ENCODE measurements around the gene ZNF644. TPM values are rescaled to one million over a fixed set of nuclear protein-coding genes. Genes with fewer than 3 reads are reported as not detected.
A peak's percentile ranks its signal among the peaks of the same experiment; 100 is the strongest.
"Not testable (repeated sequence)": the region's sequence is repeated elsewhere in the genome, so short reads cannot be mapped to it uniquely, and the experiment has no call there.

Gene ZNF644
- total RNA-seq (139 TPM), polyA plus RNA-seq (10 to 100 TPM; 46.9 to 55.6 (median 51.2) TPM)

DNA sequence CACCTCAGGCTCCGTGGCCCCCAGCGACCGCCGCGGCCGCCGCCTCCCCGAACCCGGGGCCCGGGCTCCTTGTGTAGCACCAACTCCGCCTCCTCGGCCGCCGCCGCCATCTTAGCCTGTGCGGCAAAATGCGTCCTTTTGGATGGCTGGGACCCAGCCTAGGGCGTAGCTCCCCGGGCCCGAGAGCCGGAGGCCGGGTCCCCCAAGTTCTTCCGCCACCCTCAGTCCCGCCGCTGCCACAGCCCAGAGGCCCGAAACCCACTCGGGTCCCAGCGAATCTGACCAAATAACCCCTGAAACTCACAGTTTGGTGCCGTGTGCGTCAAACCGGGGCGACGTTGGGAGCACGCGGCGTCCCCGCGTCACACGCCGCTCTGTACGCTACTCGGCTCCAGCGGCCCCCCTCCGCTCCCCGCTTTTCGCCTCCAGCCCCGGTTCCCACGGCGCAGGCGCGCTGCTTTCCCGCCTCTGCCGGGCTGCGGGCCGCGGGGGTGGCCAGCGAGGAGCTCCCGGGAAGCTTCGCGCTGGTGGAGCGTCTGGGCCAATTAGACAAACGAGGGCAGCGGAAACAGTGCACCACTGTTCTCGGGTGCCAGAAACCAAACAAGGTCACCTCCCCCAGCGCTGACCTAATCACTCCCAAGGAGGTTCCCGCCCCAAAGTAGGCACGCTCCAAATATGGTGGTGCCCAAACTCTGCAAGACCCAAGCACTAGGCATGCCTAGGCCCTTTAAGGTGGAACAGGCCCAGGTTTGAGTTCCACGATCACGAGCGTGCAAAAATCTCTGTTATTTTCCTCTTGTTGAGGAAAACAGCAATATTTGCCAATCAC is at the start of gene ZNF644:
ZNF644 (minus strand) TSS at position 350 of the 832 bp plus-strand sequence. CDS start 39,682 bp downstream, outside the sequence.
- ATAC-seq (ENCODE audit: low read depth in 2 of 2) (peak; percentile 89 to 90), DNase-seq (peak; percentile 85 to 95 (median 91))
- Mint-ChIP-seq H3K27ac (peak within 1 kb of the TSS; percentile 91 to 99 (median 96)), H3K9me3 (no peaks in the 10 kb centered on the region), H3K4me1 (peaks cover 33 to 74% (median 44%) of the 10 kb centered on the region in 4 donors), H3K27me3 (no peaks in the 10 kb centered on the region), H3K36me3 (peaks cover 5% of the 10 kb centered on the region), H3K4me3 (peak within 1 kb of the TSS; percentile 88 to 99 (median 96))
- H3K27me3 ChIP-seq (ENCODE audit: control insufficient read depth, insufficient read depth, low read length) = no peaks in the 10 kb centered on the region
- H3K27ac ChIP-seq (ENCODE audit: insufficient read depth, low read length, poor library complexity, severe bottlenecking) = peak within 1 kb of the TSS; percentile 99
- peak within 1 kb of the TSS; percentile 92 for H3K4me3 ChIP-seq (ENCODE audit: low read depth, low read length)
- no peaks in the 10 kb centered on the region for H3K36me3 ChIP-seq (ENCODE audit: control insufficient read depth, insufficient read depth, low read length)
- peaks cover 53% of the 10 kb centered on the region for H3K4me1 ChIP-seq (ENCODE audit: control insufficient read depth, insufficient read depth, low read length, poor library complexity, severe bottlenecking)
- H3K9me3 ChIP-seq (ENCODE audit: control insufficient read depth in 2 of 2, low read length in 2 of 2) = no peaks in the 10 kb centered on the region

DNA sequence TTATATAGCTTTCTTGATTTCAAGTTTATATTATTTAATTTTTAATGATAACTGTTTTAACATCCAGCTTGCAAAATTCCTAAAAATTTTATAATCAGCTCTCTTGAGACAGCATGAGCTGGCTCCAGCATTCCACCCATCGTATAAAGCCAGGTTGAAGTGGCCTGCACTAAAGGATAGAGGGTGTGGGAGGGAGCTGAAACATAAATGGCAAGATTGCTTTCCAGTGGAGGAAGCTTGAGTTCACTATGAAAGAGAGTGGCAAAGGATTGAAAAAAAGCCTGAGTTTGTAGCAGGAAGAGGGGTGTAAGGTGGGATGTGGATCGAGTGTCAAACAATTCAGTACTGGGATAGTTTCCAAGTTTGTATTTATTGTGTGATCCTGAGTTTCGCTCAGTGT is 48.5 kb upstream of the ZNF644 start:
- H3K36me3 Mint-ChIP-seq = no peaks in the 10 kb centered on the region
- ATAC-seq (ENCODE audit: low read depth in 2 of 2) = no peak
- no peak for DNase-seq

DNA sequence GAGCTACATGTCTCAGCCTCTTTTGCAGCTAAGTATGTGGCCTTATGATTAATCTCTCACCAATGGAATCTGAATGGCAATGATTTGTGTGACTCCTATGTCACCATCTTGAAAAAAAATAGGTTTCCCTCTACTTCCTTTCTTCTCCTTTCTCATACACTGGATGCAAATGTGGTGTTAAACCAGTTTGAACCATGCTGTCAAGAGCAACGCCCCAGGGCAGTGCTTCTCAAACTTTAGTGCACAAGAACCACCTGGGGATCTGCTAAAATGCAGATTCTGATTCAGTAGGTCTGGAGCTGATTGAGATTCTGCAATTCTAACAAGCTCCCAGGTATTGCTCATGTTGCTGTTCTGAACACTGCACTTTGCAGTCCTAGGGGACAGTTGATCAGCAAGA is 44.7 kb upstream of the ZNF644 start:
- no peak overlapping the region for H3K4me3 ChIP-seq (ENCODE audit: low read depth, low read length)
- H3K9me3 ChIP-seq (ENCODE audit: control insufficient read depth in 2 of 2, low read length in 2 of 2) = no peaks in the 10 kb centered on the region
- H3K4me1 ChIP-seq (ENCODE audit: control insufficient read depth, insufficient read depth, low read length, poor library complexity, severe bottlenecking) = no peaks in the 10 kb centered on the region
- Mint-ChIP-seq H3K27me3 (peaks cover 4% of the 10 kb centered on the region), H3K36me3 (no peaks in the 10 kb centered on the region), H3K4me1 (peaks cover 0 to 7% (median 0%) of the 10 kb centered on the region in 4 donors), H3K4me3 (no peak overlapping the region), H3K27ac (no peak overlapping the region), H3K9me3 (peaks cover 0 to 2% (median 0%) of the 10 kb centered on the region in 7 donors)
- no peak overlapping the region for H3K27ac ChIP-seq (ENCODE audit: insufficient read depth, low read length, poor library complexity, severe bottlenecking)
- ATAC-seq (ENCODE audit: low read depth in 2 of 2) (no peak), DNase-seq (no peak)
- peaks cover 5% of the 10 kb centered on the region for H3K27me3 ChIP-seq (ENCODE audit: control insufficient read depth, insufficient read depth, low read length)
- H3K36me3 ChIP-seq (ENCODE audit: control insufficient read depth, insufficient read depth, low read length) = no peaks in the 10 kb centered on the region

More for the DNA sequence above, 48.5 kb upstream of the ZNF644 start:
- H3K4me3 Mint-ChIP-seq = no peak overlapping the region
- Histone ChIP-seq H3K9me3 (ENCODE audit: control insufficient read depth in 2 of 2, low read length in 2 of 2) (no peaks in the 10 kb centered on the region), H3K4me1 (ENCODE audit: control insufficient read depth, insufficient read depth, low read length, poor library complexity, severe bottlenecking) (no peaks in the 10 kb centered on the region), H3K36me3 (ENCODE audit: control insufficient read depth, insufficient read depth, low read length) (no peaks in the 10 kb centered on the region), H3K27ac (ENCODE audit: insufficient read depth, low read length, poor library complexity, severe bottlenecking) (no peak overlapping the region), H3K4me3 (ENCODE audit: low read depth, low read length) (no peak overlapping the region), H3K27me3 (ENCODE audit: control insufficient read depth, insufficient read depth, low read length) (peaks cover 4% of the 10 kb centered on the region)
- no peak overlapping the region for H3K27ac Mint-ChIP-seq
- peaks cover 9% of the 10 kb centered on the region for H3K27me3 Mint-ChIP-seq
- peaks cover 0 to 7% (median 0%) of the 10 kb centered on the region in 4 donors for H3K4me1 Mint-ChIP-seq
- H3K9me3 Mint-ChIP-seq = peaks cover 0 to 4% (median 0%) of the 10 kb centered on the region in 7 donors

DNA sequence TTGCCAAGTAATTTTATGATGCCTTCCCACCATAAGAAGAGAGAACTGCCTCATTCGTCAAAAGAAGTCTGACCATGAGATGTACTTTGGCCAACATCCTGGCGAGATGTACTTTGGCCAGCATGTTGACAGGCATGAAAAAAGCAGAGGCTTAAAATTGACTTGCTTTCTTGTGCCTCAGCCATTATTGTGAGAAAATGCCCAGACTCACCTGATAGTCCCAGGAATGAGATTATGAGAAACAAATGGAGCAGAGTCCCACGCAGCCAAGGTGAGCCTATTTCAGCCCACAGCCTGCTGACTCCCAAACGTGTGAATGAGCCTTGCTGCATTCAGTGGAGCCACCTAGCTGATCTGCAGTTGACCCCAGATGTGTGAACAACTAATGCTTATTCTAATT is 43.5 kb upstream of the ZNF644 start:
- DNase-seq (no peak), ATAC-seq (ENCODE audit: low read depth in 2 of 2) (no peak)
- Histone ChIP-seq H3K4me3 (ENCODE audit: low read depth, low read length) (no peak overlapping the region), H3K9me3 (ENCODE audit: control insufficient read depth in 2 of 2, low read length in 2 of 2) (no peaks in the 10 kb centered on the region), H3K4me1 (ENCODE audit: control insufficient read depth, insufficient read depth, low read length, poor library complexity, severe bottlenecking) (no peaks in the 10 kb centered on the region), H3K27ac (ENCODE audit: insufficient read depth, low read length, poor library complexity, severe bottlenecking) (no peak overlapping the region), H3K27me3 (ENCODE audit: control insufficient read depth, insufficient read depth, low read length) (peaks cover 7% of the 10 kb centered on the region), H3K36me3 (ENCODE audit: control insufficient read depth, insufficient read depth, low read length) (no peaks in the 10 kb centered on the region)
- Mint-ChIP-seq H3K4me3 (no peak overlapping the region), H3K4me1 (peaks cover 0 to 7% (median 0%) of the 10 kb centered on the region in 4 donors), H3K27me3 (peaks cover 4% of the 10 kb centered on the region), H3K9me3 (peaks cover 0 to 5% (median 0%) of the 10 kb centered on the region in 7 donors), H3K27ac (no peak overlapping the region), H3K36me3 (no peaks in the 10 kb centered on the region)

DNA sequence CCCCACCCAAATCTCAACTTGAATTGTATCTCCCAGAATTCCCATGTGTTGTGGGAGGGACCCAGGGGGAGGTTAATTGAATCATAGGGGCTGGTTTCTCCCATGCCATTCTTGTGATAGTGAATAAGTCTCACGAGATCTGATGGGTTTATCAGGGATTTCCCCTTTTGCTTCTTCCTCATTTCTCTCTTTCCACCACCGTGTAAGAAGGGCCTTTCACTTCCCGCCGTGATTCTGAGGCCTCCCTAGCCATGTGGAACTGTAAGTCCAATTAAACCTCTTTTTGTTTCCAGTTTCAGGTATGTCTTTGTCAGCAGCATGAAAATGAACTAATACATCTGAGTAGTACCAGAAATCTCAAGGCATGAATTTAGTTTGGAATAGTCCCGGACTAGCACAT is 41.6 kb upstream of the ZNF644 start:
- H3K36me3 Mint-ChIP-seq; H3K9me3 ChIP-seq (ENCODE audit: control insufficient read depth in 2 of 2, low read length in 2 of 2); H3K9me3 Mint-ChIP-seq; H3K27ac Mint-ChIP-seq; H3K27me3 Mint-ChIP-seq; H3K4me1 Mint-ChIP-seq; H3K4me3 Mint-ChIP-seq; ATAC-seq (ENCODE audit: low read depth in 2 of 2); H3K4me3 ChIP-seq (ENCODE audit: low read depth, low read length); H3K4me1 ChIP-seq (ENCODE audit: control insufficient read depth, insufficient read depth, low read length, poor library complexity, severe bottlenecking); DNase-seq; H3K27ac ChIP-seq (ENCODE audit: insufficient read depth, low read length, poor library complexity, severe bottlenecking); H3K36me3 ChIP-seq (ENCODE audit: control insufficient read depth, insufficient read depth, low read length); H3K27me3 ChIP-seq (ENCODE audit: control insufficient read depth, insufficient read depth, low read length): not testable (repeated sequence)

DNA sequence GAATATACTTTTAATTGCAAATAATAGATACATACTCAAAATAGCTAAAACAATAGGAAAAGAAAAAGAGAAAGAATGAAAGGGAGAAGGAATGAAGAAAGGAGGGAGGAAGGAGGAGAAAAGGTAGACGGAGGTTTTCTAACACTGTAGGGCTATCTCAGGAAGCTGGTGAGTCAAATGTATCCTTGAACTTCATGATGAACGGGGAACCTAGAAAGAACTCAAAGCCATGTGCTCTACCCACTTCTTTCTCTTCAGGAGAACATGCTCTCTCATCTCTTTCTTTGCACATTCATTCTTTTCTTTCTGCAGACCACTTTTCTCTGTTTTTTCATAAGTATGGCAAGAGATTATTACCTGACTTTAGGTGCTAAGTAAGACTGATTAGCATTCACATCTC is 37.3 kb upstream of the ZNF644 start:
- H3K36me3 Mint-ChIP-seq = no peaks in the 10 kb centered on the region

DNA sequence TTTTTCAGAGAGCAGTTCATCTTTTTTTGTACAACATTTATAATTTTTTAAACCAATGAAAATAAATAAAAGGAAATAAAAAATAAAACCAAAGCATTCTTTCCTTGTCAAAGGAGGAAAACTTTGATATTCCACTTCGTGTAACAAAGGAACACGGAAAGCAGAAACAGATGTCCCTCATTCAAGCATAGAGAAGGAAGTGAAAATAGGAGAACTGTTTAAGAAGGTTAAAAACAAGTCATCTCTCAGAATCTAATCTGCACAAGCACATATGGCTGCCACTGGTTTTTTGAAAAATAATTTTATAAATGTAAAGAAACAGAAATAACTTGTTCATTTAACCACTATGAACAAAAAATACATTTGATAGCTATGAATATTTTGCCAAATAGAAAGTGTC is 35.9 kb upstream of the ZNF644 start:
- no peak overlapping the region for H3K4me3 ChIP-seq (ENCODE audit: low read depth, low read length)
- Mint-ChIP-seq H3K27ac (no peak overlapping the region), H3K27me3 (no peaks in the 10 kb centered on the region), H3K36me3 (no peaks in the 10 kb centered on the region), H3K9me3 (peaks cover 0 to 4% (median 0%) of the 10 kb centered on the region in 7 donors), H3K4me3 (no peak overlapping the region), H3K4me1 (no peaks in the 10 kb centered on the region)
- no peaks in the 10 kb centered on the region for H3K36me3 ChIP-seq (ENCODE audit: control insufficient read depth, insufficient read depth, low read length)
- DNase-seq (no peak), ATAC-seq (ENCODE audit: low read depth in 2 of 2) (no peak)
- H3K27ac ChIP-seq (ENCODE audit: insufficient read depth, low read length, poor library complexity, severe bottlenecking) = no peak overlapping the region
- H3K9me3 ChIP-seq (ENCODE audit: control insufficient read depth in 2 of 2, low read length in 2 of 2) = no peaks in the 10 kb centered on the region
- no peaks in the 10 kb centered on the region for H3K4me1 ChIP-seq (ENCODE audit: control insufficient read depth, insufficient read depth, low read length, poor library complexity, severe bottlenecking)
- H3K27me3 ChIP-seq (ENCODE audit: control insufficient read depth, insufficient read depth, low read length) = peaks cover 10% of the 10 kb centered on the region

More for the DNA sequence above, 37.3 kb upstream of the ZNF644 start:
- ATAC-seq (ENCODE audit: low read depth in 2 of 2) = no peak
- DNase-seq = no peak
- H3K4me3 ChIP-seq (ENCODE audit: low read depth, low read length) = no peak overlapping the region
- H3K27ac ChIP-seq (ENCODE audit: insufficient read depth, low read length, poor library complexity, severe bottlenecking) = no peak overlapping the region
- H3K9me3 ChIP-seq (ENCODE audit: control insufficient read depth in 2 of 2, low read length in 2 of 2) = no peaks in the 10 kb centered on the region
- Mint-ChIP-seq H3K4me3 (no peak overlapping the region), H3K4me1 (no peaks in the 10 kb centered on the region), H3K27me3 (no peaks in the 10 kb centered on the region), H3K9me3 (peaks cover 0 to 5% (median 0%) of the 10 kb centered on the region in 7 donors), H3K27ac (no peak overlapping the region)
- H3K27me3 ChIP-seq (ENCODE audit: control insufficient read depth, insufficient read depth, low read length) = peaks cover 10% of the 10 kb centered on the region
- no peaks in the 10 kb centered on the region for H3K36me3 ChIP-seq (ENCODE audit: control insufficient read depth, insufficient read depth, low read length)
- H3K4me1 ChIP-seq (ENCODE audit: control insufficient read depth, insufficient read depth, low read length, poor library complexity, severe bottlenecking) = no peaks in the 10 kb centered on the region
